HG03103 (cell line): ENCODE data around the gene P4HA2.

ENCODE experiments used
- ATAC-seq: cut with Tn5 transposase; IDR thresholded peaks from one replicate; pipeline ENCODE4 v1.9.1; 2021; ENCODE audit warnings: low read depth; ENCODE audit not compliant: unreplicated experiment

Gene P4HA2

GRCh38 chr5:132226516-132227234, 978 bp downstream of the P4HA2 start:
- no peak for ATAC-seq

GRCh38 chr5:132225165-132226032, 2.3 kb downstream of the P4HA2 start:
- no peak for ATAC-seq

- no peak for ATAC-seq
Observed at GRCh38 chr5:132224716-132225115, 2.9 kb downstream of the P4HA2 start.

- ATAC-seq, result no peak
Observed at GRCh38 chr5:132223861-132224260, 3.8 kb downstream of the P4HA2 start.

GRCh38 chr5:132222649-132223038, 5.0 kb downstream of the P4HA2 start:
- peak; percentile 71 for ATAC-seq

DNA sequence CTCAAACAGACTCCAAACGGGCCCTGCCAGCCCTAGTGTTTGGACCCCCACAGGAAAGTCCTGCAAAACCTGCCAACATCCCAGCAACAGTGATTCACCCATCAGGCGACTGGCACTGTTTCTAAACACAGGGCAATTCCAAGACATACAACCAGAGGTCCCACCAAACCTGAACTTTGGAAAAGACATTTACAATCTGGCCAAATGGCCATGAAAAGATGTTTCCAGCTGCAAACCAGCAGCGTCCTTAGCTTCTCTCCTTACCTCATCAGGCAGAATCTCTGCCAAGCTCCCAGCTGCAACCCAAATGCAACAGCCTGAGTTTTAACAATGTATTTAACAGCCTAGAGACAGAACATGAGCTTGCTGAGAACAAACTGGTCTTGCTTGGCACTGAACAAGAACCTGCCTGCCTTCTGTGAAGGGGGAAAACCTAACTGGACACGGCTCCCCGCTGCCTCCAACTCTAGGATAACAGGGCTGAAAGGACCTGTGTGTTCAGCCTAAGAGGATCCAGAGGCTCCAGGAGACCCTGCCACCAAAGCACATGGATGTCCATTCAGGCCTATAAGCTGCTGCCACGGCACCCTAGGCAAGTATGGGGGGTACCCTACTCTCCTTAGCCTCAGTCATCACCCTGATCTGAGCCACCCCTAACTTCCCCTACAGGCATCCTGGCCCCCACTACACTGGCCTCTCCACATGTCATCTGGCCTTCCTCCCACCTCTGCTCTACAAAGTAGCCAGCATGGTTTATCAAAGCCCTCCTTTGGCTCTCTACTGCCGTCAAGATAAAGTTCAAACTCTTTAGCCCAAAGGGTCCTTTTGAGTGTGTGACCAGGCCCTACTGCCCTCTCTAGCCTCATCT, 5.6 kb downstream of the P4HA2 start:
- no peak for ATAC-seq

- ATAC-seq, result no peak
Observed at GRCh38 chr5:132220491-132220890, 7.2 kb downstream of the P4HA2 start.

DNA sequence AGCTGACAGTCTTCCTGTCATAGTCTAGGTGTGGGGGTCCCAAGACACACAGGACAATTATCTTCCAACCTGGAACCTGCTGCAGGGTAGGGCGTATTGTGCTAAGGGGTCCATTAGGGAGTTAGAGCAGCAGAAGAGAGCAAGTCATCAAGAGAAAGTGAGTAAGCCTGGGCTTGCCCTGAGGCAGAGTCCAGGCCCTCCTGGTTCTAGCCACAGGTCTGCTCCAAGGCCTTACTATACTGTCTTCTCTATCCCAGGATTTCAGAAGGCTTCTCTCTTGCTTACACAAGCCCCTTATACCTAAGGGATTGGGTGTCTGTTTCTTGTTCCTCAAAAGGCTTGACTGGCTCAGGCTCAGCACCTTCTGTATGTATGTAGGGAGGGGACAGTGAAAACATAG, 7.7 kb downstream of the P4HA2 start:
- no peak for ATAC-seq

GRCh38 chr5:132219289-132219970, 8.2 kb downstream of the P4HA2 start:
- ATAC-seq, result no peak

GRCh38 chr5:132218321-132218720, 9.3 kb downstream of the P4HA2 start:
- ATAC-seq, result no peak

GRCh38 chr5:132215329-132215728, 12.3 kb downstream of the P4HA2 start:
- ATAC-seq, result no peak

DNA sequence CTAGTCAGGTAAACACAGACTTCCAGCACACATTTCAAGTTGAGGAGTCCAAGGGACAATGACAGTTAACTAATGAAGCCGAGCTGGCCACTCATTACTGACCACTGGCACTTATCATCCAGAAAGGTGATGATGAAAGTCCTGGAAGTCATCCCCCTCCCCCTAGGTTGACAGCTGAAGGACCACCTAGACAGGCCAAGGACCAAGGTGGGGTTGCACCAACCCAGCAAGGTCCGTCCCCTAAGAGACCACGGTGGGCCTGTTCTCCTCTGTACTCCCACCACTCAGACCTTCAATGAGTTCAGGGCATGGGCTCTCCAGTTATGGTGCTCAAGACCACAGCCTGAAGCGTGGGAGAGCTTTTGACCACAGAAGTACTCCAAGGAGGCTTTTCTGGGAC, 13.2 kb downstream of the P4HA2 start:
- no peak for ATAC-seq

DNA sequence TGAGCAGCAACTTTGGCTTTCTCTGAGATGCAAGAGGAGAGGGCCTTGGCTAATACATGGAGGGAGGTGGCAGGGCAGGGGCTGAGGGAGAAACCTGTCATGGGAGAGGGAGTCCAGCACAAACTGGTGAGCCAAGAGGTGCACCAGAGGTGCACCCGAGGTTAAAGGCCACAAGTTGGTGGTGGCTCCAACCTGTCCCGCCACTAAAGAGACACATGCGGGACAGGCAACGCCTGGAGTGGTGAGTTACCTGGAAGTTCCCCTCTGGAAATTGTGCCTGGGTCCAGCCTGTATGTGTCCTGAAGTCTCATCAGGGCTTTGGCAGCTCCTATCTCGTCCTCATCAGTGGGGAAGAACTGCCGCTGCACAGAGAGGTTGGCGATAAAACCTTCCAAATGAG, 14.0 kb downstream of the P4HA2 start:
- no peak for ATAC-seq

DNA sequence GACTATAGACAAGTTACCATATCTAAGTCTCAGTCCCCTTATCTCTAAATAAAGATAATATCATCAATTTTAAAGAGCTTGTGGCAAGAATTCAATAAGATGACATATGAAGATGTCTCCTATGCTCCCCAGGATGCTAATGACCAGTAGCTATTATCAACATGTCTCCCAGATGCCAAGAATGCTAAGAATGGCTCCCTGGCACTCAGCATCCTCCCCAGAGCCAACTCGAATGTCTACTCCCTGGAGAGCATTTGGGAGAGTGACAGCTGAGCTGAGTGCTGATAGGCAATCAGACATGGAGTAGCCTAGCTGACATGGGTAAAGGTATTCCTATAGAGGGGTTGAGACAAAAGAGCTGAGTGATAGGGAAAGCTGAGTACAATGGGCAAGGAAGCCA, 15.9 kb downstream of the P4HA2 start:
- no peak for ATAC-seq

DNA sequence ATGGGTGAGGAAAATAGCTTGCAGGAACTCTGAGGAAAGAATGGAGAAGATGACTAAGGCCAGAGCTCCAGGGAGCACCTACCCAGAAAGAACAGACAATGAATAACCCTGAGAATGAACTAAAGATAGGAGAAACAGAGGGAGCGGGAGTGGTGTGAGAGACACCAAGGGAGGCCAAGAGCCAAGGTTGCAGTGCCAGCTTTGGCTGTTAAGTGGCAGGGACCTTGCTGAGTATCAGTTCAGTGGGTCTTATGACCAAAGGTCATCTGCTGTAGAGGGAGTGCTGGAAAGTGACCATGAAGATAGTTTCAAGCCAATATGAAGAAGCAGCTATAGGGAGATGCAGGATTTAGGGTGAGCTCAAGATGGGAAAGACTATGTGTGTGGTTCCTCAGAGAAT, 16.7 kb downstream of the P4HA2 start:
- no peak for ATAC-seq

GRCh38 chr5:132209901-132210545, 17.6 kb downstream of the P4HA2 start:
- ATAC-seq, result no peak

DNA sequence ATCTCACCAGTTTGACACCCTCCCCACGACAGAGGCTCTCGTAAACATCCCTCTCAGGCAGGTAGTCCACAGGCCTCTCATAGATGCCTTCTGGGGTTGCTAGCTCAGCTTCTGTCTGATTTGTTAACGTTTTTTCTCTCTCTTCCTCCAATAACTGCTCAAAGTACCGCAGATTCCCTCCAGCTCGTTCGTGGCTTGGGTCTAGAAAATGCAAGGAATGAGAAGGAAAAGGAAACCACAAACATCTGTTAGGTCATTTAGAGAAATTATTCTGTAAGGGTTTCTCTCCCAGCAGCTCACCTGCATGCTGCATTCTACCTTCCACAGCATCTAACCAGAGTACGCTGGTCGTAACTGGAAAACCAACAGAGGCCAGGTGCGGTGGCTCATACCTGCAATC, 18.5 kb downstream of the P4HA2 start:
- ATAC-seq, result no peak

- no peak for ATAC-seq
Observed at GRCh38 chr5:132207778-132208177, 19.9 kb downstream of the P4HA2 start.

DNA sequence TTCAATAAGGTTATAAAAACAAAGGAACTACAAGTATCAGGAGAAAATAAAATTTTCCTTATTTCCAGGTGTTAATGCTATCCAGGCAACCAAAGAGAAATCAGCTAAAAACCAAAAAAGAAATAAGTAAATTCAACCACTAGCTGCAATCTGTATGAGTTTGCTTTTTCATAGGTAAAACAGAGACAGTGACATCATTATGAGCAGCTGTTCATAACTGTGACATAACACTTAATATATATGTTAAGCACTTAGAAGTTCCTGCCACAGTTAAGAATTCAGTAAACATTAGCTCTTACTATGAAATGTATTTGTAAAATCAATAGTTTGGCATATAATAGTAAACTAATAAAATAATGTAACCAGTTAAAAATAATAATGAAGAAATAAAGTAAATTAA, 20.9 kb downstream of the P4HA2 start:
- no peak for ATAC-seq
